Measurements from ENCODE around the gene SLC44A5.

SLC44A5 gene

GRCh38 chr1:75588779-75589475 lies 22.0 kb downstream of the SLC44A5 start:
- DNase-seq = no peak

- DNase-seq = no peak
These were observed 23.2 kb downstream of the SLC44A5 start for GRCh38 chr1:75587692-75588091.

- DNase-seq = no peak
These were observed 27.6 kb downstream of the SLC44A5 start for GRCh38 chr1:75583282-75583681.

DNA sequence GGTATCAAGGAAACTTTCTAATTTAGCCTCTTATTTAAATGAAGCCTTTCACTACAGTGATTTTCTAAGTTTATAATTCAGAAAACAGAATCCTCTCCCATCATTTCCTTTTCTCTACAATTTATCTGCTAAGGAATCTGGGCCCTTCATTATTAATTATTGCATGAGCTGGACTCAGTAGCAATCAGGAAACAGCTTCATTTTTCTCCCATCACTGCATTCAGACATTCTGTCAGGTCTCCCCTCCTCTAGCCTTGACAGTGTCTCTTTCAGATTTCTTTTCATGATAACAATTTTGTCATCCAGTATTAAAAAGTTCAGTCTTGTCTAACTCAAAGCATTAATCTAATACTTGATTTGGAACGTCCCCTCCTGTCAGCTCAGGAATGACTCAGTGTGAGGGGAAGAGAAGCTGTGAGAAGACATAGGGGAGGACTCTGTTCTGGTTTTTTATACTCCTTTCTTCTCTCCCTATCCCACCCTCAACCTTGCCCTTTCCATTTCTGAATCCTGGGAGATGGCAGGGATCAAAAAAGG lies 28.1 kb downstream of the SLC44A5 start:
- DNase-seq = no peak

- DNase-seq = no peak
These were observed 31.9 kb downstream of the SLC44A5 start for GRCh38 chr1:75579046-75579445.

GRCh38 chr1:75575837-75576236 lies 35.1 kb downstream of the SLC44A5 start:
- DNase-seq = no peak

GRCh38 chr1:75567191-75567590 lies 43.7 kb downstream of the SLC44A5 start:
- DNase-seq = no peak

DNA sequence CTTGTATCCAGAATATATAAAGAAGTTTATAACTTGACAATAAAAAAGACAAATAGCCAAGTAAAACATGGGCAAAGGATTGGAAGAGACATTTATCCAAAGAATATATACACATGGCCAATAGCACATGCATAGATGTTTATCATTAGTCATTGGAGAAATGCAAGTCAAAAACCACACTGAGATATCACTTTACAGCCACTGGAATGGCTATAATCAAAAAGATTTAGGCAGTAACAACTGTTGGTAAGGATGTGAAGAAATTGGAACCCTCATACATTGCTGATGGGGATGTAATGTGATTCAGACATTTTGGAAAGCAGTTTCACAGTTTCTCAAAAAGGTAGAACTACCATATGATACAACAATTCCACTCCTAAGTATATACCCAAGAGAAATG lies 51.1 kb downstream of the SLC44A5 start:
- DNase-seq = no peak

DNA sequence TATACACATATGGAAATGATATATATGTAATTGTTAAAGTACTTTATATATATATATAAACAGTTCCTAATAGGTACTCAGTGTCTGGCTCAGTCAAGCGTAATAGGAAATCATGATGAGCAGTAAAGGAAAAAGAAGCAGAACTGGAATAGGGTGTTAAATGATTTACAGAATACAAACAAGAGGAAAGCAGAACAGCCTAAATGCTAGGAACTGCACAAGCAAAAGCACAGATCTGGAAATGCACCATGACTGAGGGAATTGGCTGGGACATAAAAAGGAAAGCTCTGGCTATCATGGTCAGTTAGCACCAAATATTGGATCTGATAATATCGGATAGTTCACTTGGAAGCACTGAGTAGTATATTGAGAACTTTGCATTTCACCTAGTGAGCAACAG lies 51.8 kb downstream of the SLC44A5 start:
- no peak for DNase-seq

GRCh38 chr1:75554870-75555269 lies 56.0 kb downstream of the SLC44A5 start:
- no peak for DNase-seq

DNA sequence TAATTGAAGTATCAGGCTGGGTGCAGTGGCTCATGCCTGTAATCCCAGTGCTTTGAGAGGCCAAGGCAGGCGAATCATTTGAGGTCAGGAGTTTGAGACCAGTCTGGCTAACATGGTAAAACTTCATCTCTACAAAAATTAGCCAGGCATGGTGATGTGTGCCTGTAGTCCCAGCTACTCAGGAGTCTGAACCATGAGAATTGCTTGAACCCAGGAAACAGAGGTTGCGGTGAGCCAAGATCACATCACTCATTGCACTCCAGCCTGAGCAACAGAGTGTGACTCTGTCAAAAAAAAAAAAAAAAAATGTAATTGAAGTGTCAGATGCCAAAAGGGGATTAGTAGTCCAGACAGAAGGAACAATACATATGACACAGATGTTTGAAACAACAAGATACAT lies 56.7 kb downstream of the SLC44A5 start:
- no peak for DNase-seq

GRCh38 chr1:75550559-75550958 lies 60.4 kb downstream of the SLC44A5 start:
- DNase-seq = no peak

GRCh38 chr1:75548721-75549480 lies 62.0 kb downstream of the SLC44A5 start:
- no peak for DNase-seq

DNA sequence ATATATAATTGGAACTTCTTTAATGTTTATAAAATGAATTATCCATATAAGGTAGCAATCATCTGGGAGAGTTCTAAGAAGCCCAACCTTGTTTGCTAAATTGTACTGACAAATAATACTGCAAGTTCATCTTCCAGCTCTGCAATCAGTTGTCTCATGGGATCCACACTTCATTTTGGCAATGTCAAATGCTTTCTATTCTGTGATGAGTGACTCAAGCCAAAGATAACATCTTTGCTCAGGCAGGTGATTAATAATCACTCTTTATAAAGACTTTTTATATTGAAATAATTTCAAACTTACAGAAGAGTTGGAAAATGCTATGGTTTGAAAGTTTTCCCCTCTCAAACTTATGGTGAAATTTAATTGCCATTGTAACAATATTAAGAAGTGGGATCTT lies 67.2 kb downstream of the SLC44A5 start:
- DNase-seq = no peak

- DNase-seq = no peak
These were observed 67.9 kb downstream of the SLC44A5 start for GRCh38 chr1:75542818-75543570.

- DNase-seq = no peak
These were observed 71.4 kb downstream of the SLC44A5 start for GRCh38 chr1:75539230-75540116.

- DNase-seq = no peak
These were observed 77.8 kb downstream of the SLC44A5 start for GRCh38 chr1:75533085-75533484.

GRCh38 chr1:75531570-75531969 lies 79.3 kb downstream of the SLC44A5 start:
- no peak for DNase-seq

GRCh38 chr1:75529488-75529887 lies 81.4 kb downstream of the SLC44A5 start:
- no peak for DNase-seq

DNA sequence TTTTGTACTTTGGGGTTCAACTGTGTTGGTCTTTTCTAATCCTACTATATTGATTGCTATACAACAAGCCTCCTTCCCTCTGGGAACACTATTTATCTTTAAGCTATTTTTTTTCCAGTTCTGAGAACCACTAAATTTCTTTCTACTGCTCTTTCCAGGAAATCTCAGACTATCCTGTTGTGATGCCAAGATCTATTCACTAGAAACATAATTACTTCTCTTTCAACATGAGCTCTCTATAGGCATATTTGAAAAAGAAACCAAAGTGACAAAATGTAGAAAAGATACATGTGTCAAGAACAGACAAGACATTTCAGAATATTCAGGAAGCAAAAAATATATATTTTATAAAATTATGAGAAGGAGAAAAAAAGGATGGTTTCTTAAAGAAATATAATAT lies 82.9 kb downstream of the SLC44A5 start:
- no peak for DNase-seq

DNA sequence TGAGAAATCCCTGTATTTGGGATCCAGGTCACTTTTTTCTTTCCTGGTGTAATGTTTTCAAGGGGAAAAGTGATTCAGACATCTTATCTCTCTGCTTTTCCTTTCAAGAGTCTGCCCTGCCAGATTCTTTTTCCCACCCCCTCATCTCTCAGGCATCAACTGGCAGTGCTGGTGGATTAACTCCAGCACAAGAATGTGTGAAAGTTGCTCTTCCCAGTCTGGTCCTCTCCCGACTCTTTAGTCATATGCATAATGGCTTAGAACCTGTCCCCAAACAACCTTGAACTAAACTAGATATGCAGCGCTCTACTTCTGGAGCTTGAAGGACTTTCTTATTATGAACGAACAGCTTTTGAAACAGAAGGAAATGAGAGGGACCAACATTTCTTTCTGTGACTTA lies 88.5 kb downstream of the SLC44A5 start:
- no peak for DNase-seq

DNA sequence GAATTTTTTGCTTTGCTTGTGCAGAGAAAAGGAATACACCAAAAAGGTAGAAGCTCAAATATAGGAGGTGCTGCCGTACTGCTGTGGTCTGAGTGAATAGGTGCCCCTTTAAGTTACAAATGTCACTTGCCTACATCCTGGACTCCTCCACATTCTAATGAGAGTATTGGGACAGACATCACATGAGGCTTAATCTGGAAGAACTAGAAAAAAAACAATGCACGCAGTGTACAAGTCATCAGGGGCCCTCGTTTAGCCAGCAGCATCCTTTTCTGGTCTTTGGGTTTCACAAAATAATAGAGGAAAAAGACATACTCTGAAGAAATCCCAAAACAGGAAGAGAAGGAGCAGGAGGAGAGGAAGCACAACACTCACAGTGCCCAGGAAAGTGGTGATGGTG lies 89.3 kb downstream of the SLC44A5 start:
- DNase-seq = no peak

Data from suppressor macrophage treated with lipopolysaccharide for 1 hour (primary cell).